HuH-7 (cell line): ENCODE data around the gene CLCN3.
"Not testable (repeated sequence)": the region's sequence is repeated elsewhere in the genome, so short reads cannot be mapped to it uniquely, and the experiment has no call there.

Experiments
- DNase-seq: peaks from one replicate; pipeline ENCODE4 v3.0.0; 2011; ENCODE audit warnings: low spot score

CLCN3 gene

GRCh38 chr4:169657470-169658107, 37.2 kb downstream of the CLCN3 start:
- no peak for DNase-seq

GRCh38 chr4:169658196-169658595, 37.8 kb downstream of the CLCN3 start:
- DNase-seq, result no peak

- DNase-seq, result no peak
These were observed 38.8 kb downstream of the CLCN3 start for GRCh38 chr4:169658975-169659715.

DNA sequence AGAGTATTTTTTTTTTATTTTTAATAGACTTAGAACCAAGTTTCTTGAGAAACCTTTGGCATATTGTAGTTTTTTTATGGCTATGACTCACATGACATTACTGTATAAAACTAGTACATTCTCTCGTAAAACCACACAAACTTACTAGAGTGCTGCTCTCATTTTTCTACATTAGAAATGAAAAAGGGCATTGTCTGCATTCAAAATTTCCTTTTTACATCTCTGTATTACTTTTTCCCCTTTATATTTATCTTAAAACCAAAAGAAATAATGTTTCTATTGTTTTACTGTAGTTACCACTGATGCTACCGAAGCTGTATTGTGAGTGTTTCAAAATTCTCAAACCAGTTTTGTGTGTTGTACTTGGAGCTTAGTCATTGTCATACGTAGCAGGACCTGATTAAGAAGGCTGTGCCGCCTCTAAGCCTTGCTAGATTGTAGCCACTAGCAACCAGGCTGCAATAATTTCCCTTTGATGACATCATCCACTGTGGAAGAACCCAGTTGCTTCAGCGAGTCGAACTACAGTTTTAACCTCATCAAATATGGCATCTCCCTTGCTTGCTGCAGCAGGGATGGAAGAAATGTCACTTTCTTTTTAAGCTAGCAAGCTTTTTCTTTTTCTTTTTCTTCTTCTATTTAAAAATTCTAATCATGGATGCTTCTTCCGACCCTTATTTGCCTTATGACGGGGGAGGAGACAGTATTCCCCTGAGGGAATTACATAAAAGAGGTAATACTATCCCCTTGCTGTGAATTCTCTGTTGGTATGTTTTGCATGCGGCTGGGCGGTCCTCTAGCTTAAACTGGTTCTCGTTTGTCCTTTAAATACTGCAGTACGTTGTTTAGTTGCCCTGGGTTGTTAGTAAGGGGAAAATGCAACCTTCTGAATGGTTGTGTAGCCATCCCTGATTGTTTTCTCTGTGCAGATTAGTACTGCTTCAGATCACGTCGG, 39.6 kb downstream of the CLCN3 start:
- peak; percentile 33 for DNase-seq

DNA sequence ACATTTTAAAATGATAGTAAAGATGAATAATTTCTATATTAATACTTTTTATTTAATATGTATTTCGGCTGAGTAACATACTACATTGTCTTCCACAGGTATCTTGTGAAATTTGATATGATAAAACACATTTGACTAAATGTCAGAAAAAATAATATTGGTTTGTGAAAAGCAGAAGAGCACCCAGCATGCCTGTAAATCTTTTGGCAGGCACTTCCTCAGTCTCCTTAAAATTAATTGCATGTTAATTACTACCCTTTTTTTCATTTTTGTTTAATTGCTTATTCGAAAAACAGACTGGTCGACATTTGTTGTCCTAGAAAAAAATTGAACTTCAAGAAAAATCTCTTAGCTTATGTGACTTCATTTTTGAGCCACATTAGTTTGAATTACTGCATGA, 40.6 kb downstream of the CLCN3 start:
- no peak for DNase-seq

- DNase-seq, result no peak
These were observed 41.4 kb downstream of the CLCN3 start for GRCh38 chr4:169661761-169662160.

- DNase-seq, result no peak
These were observed 41.8 kb downstream of the CLCN3 start for GRCh38 chr4:169662206-169662605.

- DNase-seq, result no peak
These were observed 43.0 kb downstream of the CLCN3 start for GRCh38 chr4:169663402-169663801.

DNA sequence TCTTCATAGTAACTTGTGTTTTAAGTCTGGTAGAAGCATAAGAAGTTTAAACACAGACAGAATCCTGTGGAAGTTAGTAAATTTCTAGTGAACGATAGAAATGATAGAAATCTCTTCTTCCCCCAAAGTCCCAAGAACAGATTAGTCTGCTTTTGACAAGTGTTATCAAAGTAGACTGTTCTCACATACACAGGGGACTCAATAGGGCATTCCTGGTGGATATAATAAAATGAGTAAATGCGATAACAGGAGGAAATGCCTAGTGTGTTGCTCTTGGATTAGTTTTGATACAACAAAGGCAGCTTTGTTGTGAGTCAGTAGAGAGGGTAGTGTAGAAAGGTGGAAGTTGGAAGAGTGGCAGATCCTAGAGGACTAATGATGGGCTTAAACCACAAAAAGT, 43.5 kb downstream of the CLCN3 start:
- DNase-seq, result peak; percentile 59

GRCh38 chr4:169664615-169665014, 44.2 kb downstream of the CLCN3 start:
- DNase-seq, result no peak

DNA sequence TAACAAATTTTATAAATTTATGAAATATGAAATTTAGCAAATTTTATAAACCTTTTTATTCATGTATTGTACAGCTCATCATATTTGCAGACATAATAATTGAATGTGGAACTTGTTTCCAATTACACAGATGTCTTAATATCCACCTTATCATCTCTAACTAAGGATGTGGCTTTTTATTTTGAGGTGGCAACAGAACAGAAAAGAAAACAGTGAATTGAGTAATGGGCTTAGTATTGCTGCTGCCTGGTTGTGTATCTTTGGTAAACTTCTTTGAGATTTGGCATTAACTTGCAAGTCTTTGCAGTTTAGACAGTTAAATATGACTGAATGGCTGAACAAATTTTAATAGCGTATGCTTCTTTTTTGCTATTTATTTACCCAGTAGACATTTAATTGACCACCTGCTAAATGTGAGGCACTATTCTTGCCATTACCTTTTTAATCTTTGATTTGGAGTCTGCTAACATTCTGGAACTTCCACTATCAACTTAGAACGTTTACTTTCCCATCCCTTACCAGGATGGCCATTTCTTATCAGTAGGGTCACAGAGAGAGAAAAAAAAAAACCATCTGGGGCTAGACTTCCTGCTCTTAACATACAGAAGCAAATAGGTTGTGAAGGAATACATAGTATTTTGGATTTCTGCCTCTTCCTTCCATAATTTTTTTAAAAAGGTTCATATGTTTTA, 44.8 kb downstream of the CLCN3 start:
- DNase-seq, result no peak

GRCh38 chr4:169668069-169668721, 47.8 kb downstream of the CLCN3 start:
- DNase-seq, result peak; percentile 69

DNA sequence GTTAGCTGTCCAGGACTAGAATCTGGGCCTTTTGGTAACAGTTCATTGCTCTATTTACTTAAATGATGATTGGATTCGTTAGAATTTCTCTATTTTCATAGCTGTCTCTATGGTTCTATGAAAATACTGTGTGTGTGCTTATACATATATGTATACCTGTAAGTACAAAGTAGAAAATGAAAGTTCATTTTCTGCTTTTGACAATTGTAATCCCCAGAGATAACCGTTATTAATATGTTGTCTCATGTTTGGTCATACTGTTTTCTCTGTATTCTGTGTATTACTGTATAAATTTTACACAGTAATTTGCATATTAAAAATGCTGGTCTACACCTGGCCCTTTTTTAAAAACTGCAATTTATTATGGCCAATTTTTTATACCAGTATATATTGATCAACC, 55.4 kb downstream of the CLCN3 start:
- no peak for DNase-seq

DNA sequence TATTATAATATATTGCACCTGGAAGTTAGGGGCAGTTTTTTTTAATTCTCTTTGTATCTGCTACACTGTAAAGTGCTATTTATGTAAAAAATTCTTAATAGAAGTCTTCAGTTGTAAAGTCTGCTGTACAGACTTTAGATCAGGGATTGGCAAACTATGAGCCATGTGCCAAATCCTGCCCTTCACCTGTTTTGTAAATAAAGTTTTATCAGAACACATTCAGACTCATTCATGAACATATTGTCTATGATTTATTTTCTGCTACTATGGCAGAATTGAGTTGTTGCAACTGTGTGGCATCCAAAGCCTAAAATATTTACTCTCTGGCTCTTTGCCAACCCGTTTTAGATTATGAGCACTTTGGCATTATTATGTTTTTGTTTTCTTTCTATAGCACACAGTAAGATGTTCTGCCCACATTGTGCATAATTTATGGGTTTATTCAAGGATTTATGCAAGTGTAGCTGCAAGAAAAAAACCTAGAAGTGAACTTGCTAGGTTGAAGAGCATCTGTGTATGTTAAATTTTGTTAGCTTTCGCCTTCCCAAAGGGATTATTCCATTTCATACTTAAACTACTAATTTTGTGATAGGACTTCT, 56.9 kb downstream of the CLCN3 start:
- DNase-seq, result no peak

- DNase-seq, result not testable (repeated sequence)
These were observed 58.1 kb downstream of the CLCN3 start for GRCh38 chr4:169678486-169678885.

GRCh38 chr4:169678951-169679591, 58.7 kb downstream of the CLCN3 start:
- not testable (repeated sequence) for DNase-seq

- DNase-seq, result no peak
These were observed 62.1 kb downstream of the CLCN3 start for GRCh38 chr4:169682372-169683047.

- DNase-seq, result no peak
These were observed 69.3 kb downstream of the CLCN3 start for GRCh38 chr4:169689681-169690080.

DNA sequence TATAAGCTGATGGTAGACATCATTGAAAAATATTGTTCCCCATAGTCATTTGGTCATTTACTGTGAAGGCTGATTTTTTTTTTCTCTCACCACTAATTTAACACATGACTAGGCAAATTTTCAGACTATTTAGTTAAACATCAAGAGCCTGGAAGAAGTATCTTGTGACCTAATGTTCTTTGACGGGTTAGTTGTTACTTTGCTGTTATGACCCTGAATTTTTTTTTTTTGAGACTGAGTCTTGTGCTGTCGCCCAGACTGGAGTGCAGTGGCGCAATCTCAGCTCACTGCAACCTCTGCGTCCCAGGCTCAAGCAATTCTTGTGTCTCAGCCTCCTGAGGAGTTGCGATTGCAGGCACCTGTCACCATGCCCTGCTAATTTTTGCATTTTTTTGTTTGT, 70.4 kb downstream of the CLCN3 start:
- no peak for DNase-seq

DNA sequence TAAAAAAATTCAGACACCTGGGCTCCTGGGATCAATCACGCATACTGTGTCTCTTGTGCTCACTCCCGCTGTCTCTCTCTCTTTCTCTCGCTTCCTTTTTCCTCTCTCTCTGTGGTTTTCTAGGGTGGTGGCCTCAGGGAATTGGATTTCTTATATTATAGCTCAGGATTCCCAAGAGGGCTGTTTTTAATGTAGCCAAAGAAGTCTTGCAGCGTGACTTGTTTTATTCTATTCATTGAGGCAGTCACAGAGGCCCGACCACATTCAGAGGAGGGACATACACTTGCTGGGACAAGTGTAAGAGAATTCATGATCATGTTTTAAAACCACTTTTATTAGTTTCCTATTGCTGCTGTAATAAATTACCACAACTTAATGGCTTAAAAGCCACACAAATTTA, 78.0 kb downstream of the CLCN3 start:
- no peak for DNase-seq
